Neural cell (in vitro differentiated cells): ENCODE results near the gene CBX3.

Experiments
- EZH2 ChIP-seq: fragments of 200-600, 300-800 bp; shearing (Covaris generic), sonication (generic); IDR thresholded peaks from 2 replicates; pipeline ENCODE4 v1.6.1; 2014; ENCODE audit warnings: antibody characterized with exemption, low read length, borderline replicate concordance, mild to moderate bottlenecking; ENCODE audit not compliant: insufficient read depth, poor library complexity, severe bottlenecking
- POLR2AphosphoS5 ChIP-seq: IDR thresholded peaks from 2 replicates; pipeline ENCODE4 v1.6.1; 2012
- REST ChIP-seq: IDR thresholded peaks from 2 replicates; pipeline ENCODE4 v1.6.1; 2012; ENCODE audit warnings: borderline replicate concordance
- TF ChIP-seq, protein P1 (sequence below): fragments of 450-650 bp; IDR thresholded peaks from 2 replicates; pipeline ENCODE4 v1.5.1; 2014; ENCODE audit warnings: antibody characterized with exemption, mild to moderate bottlenecking, moderate library complexity; ENCODE audit not compliant: poor library complexity, severe bottlenecking

DNA sequence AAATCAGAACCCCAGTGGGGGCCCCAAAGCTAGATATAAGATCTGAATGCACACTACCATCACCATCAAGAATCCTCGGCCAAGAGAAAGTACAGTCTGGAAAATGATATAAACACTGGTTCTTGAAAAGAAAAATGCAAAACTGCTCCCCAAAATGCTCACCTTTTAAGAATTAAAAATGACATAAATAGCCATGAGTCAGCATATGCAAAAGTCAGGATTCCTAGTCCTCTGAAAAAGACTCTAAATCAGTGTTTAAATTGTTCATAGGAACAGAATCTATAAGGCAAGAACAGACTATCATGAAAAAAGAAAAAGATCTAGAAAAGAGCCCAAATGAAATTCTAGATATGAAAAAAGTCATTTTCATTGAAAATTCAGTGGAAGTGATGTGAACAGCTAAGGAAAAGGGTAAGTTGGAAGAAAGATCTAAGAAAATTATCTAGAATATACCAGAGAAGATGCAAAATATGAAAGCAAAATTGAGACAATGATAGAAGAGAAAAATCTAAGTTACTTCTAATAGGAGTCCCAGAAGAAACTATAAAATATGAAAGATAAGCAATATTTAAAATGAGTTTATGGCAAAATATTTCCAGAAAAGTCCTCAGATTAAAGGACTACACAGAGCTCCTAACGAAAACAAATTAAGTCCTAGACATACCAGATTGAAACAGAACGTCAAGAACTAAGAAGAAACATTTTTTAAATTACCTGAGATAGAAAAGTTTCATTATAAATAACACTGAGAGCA is 19.9 kb upstream of the CBX3 start:
- TF ChIP-seq EZH2 (no peak), POLR2AphosphoS5 (no peak), REST (no peak)
- TF ChIP-seq, protein P1, sequence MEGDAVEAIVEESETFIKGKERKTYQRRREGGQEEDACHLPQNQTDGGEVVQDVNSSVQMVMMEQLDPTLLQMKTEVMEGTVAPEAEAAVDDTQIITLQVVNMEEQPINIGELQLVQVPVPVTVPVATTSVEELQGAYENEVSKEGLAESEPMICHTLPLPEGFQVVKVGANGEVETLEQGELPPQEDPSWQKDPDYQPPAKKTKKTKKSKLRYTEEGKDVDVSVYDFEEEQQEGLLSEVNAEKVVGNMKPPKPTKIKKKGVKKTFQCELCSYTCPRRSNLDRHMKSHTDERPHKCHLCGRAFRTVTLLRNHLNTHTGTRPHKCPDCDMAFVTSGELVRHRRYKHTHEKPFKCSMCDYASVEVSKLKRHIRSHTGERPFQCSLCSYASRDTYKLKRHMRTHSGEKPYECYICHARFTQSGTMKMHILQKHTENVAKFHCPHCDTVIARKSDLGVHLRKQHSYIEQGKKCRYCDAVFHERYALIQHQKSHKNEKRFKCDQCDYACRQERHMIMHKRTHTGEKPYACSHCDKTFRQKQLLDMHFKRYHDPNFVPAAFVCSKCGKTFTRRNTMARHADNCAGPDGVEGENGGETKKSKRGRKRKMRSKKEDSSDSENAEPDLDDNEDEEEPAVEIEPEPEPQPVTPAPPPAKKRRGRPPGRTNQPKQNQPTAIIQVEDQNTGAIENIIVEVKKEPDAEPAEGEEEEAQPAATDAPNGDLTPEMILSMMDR: no peak
